AG10803 (cell line): ENCODE results near the gene TIGAR.

Experiments
- DNase-seq: peaks from one replicate; pipeline ENCODE4 v3.0.0; 2010; ENCODE audit warnings: low read depth
- H3K4me3 ChIP-seq: 2 replicates; pipeline ENCODE4 v1.5.1; 2011; ENCODE audit warnings: mild to moderate bottlenecking, low read length, control low read depth
- TF ChIP-seq, protein P1 (sequence below): conservative IDR thresholded peaks from 2 replicates; pipeline ENCODE4 v1.5.1; 2011; ENCODE audit warnings: mild to moderate bottlenecking, low read length, control low read depth, inconsistent platforms

TIGAR gene

DNA sequence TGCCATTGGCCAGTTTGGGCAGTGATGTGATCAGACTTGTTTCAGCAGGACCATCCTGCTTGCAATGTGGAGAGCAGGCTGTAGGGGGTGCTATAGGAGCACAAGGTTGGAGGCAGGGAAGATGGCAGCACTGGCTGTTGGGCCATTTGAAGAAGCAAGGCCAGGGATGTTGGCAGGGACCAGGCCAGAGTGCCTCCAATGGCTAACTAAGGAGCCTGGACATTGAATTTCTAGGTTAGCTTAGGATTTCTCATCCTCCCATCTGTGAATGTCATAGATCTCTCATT lies 35.0 kb downstream of the TIGAR start:
- TF ChIP-seq, protein P1, sequence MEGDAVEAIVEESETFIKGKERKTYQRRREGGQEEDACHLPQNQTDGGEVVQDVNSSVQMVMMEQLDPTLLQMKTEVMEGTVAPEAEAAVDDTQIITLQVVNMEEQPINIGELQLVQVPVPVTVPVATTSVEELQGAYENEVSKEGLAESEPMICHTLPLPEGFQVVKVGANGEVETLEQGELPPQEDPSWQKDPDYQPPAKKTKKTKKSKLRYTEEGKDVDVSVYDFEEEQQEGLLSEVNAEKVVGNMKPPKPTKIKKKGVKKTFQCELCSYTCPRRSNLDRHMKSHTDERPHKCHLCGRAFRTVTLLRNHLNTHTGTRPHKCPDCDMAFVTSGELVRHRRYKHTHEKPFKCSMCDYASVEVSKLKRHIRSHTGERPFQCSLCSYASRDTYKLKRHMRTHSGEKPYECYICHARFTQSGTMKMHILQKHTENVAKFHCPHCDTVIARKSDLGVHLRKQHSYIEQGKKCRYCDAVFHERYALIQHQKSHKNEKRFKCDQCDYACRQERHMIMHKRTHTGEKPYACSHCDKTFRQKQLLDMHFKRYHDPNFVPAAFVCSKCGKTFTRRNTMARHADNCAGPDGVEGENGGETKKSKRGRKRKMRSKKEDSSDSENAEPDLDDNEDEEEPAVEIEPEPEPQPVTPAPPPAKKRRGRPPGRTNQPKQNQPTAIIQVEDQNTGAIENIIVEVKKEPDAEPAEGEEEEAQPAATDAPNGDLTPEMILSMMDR: peak; percentile 47
- no peak overlapping the region for H3K4me3 ChIP-seq
- peak; percentile 3 for DNase-seq

DNA sequence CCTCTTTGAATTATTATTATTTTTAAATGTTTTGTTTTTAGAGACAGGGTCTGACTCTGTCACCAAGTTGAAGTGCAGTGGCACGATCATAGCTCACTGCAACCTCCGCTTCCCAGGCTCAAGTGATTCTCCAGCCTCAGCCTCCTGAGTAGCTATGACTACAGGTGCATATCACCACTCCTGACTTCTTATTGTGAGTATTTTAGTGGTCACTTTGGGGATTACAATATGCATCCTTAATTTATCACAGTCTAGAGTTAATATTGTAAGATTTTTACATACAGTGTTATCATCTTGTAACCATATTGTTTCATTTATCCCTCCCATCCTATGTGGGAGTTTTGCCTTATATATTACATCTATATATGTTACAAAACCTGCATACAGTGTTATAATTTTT lies 45.1 kb downstream of the TIGAR start:
- DNase-seq: no peak
- H3K4me3 ChIP-seq: no peak overlapping the region
- TF ChIP-seq, protein P1: no peak

DNA sequence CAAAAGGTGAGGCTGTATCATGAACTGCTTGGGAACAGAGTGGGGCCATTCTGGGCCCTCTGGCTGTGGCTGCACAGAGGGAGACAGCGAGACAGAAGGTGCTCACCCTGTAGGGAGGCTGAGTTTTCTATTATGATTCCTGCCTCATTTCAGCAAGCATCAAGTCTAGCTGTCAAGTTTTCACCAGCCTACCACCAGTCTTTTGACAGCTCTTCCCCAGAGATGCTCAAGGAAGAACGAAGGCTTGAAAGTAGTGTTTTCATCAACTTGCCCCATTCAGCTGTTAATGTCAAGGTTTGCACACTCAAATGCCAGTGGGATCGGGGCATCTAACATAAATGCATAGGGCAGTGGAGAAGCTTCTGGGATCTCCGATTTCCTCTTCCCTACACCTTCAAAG lies 48.5 kb downstream of the TIGAR start:
- DNase-seq: no peak
- no peak overlapping the region for H3K4me3 ChIP-seq
- TF ChIP-seq, protein P1: no peak

DNA sequence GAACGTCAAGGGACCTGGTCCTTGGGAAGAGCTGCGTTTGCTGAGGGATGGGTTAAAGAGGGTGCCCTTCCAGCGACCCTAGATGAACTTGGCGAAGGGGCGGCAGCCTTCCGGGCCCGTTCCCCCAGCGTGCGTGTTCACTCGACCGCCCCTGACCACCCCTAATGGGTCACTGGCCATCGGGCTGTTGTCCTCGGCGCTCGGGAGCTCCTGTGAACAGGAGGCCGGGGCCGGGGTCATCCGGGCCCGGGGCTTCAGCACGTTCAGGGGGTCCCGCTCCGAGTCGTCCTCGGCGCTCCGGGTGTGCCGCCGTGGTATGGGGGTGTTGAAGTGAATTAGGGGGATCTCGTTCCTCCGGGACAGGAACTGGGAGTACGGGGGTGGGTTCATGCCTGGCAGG lies 49.3 kb downstream of the TIGAR start:
- no peak for DNase-seq
- TF ChIP-seq, protein P1: no peak
- H3K4me3 ChIP-seq: no peak overlapping the region

DNA sequence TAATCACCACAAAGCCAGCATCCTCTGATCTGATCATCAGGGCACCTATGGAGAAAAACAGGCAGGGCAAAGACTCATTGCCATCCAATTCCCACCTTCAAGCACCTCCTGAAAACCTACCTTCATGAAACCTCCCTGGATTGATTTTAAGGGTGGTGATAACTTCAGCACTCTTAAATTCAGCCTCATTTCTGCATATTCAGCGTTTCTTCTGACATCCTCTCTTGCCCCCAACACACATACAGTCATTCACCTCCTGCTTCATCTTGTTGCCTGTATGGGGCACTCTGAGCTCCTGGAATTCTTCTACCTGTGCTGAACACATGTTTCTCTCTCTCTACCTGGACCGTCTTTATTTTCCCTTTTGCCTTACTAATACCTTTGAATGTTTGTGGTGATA lies 51.6 kb downstream of the TIGAR start:
- TF ChIP-seq, protein P1: no peak
- no peak for DNase-seq

DNA sequence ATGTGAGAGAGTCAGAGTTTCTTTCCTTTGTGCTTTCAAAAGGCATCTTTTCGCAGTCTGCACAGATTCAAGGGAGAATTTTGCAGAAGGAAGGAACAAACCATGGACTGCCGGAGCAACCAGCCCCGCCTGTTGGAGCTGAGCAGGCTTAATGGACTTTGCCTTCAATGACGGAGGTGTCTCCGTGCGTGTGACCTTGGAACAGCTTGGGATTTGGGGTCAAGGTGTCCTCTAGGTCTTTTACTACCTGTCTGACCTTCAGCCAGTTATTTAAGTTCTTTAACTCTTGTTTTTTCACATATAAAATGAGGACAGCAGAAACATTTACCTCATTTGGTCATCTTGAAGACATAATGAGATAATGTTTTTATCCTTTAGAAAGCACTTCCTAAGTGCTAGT lies 54.4 kb downstream of the TIGAR start:
- H3K4me3 ChIP-seq: no peak overlapping the region
- TF ChIP-seq, protein P1: no peak

More for the DNA sequence above, 51.6 kb downstream of the TIGAR start:
- H3K4me3 ChIP-seq: no peak overlapping the region

DNA sequence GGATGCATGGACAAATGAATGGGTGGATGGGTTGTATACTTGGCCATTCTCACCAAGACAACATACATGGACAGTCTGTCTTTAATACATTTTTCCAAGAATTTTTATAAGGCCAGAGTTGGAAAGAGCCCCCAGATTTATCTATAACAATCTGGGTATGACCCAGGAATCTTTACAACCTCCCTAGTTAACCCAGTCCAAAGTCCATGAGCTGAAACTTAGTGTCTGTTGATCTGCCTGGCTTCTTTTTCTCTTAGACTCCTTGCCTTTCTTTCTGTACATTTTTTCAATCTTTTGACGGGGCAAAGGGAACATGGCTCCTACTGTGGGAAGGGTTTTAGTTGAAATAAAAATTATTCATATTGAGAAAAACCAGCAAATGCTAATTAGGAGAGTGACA lies 57.8 kb downstream of the TIGAR start:
- TF ChIP-seq, protein P1: no peak
- DNase-seq: no peak
- H3K4me3 ChIP-seq: no peak overlapping the region

More for the DNA sequence above, 54.4 kb downstream of the TIGAR start:
- no peak for DNase-seq
